Body of pancreas (tissue), 4 donors: ENCODE data around the gene ARRB1. TPM values are rescaled to one million over a fixed set of nuclear protein-coding genes. Genes with fewer than 3 reads are reported as not detected.

Experiments
- ATAC-seq: fragments of 150-250 bp; one replicate; pipeline ENCODE4 v1.9.1; 2016
- DNase-seq, 4 donors: peaks; one replicate each; pipeline ENCODE4 v3.0.0-alpha.2; 2019
- H3K27ac ChIP-seq, 4 donors: fragments of 200-600 bp; sonication (generic); 1 replicate in 3 of 4; 2 replicates in 1 of 4; pipeline versions ENCODE4 v1.5.1 to v1.6.1; 2016 to 2019; ENCODE audit warnings: mild to moderate bottlenecking in 1 of 4, mixed read lengths in 1 of 4, moderate library complexity in 1 of 4
- H3K27me3 ChIP-seq, 2 donors: fragments of 200-600 bp; sonication (generic); one replicate each; pipeline ENCODE4 v1.6.0; 2016; ENCODE audit warnings: mild to moderate bottlenecking in 1 of 2
- H3K36me3 ChIP-seq, 2 donors: fragments of 200-600 bp; sonication (generic); replicated peaks in 1 of 2; 2 replicates each; pipeline ENCODE4 v1.5.1; 2016; ENCODE audit warnings: low read depth in 2 of 2; ENCODE audit not compliant: insufficient read depth in 1 of 2
- H3K4me1 ChIP-seq: fragments of 200-600 bp; sonication (generic); one replicate; pipeline ENCODE4 v1.6.0; 2016
- H3K4me3 ChIP-seq, 2 donors: fragments of 200-600 bp; sonication (generic); 1 replicate in 1 of 2; 2 replicates in 1 of 2; pipeline ENCODE4 v1.5.1; 2016 to 2019
- H3K9me3 ChIP-seq, 3 donors: fragments of 200-600 bp; sonication (generic); 1 replicate in 2 of 3; 2 replicates in 1 of 3; pipeline ENCODE4 v1.5.1; 2016
- CTCF ChIP-seq, 7 experiments: fragments of 450-650 bp in 4 of 7; fragments of 200-600 bp in 3 of 7; sonication (generic) in 3 of 7; IDR thresholded peaks; one replicate each; pipeline ENCODE4 v1.5.1; 2016 to 2019; ENCODE audit warnings: antibody characterized with exemption in 7 of 7
- POLR2A ChIP-seq, 3 donors: fragments of 450-650 bp; IDR thresholded peaks; one replicate each; pipeline ENCODE4 v1.6.1; 2016; ENCODE audit warnings: antibody characterized with exemption in 3 of 3, mild to moderate bottlenecking in 2 of 3
- WGBS, 2 donors: methylation state at CpG; one replicate each; pipeline ENCODE4 v1.1.5; 2017; 5-methylcytosine and 5-hydroxymethylcytosine counted together
- intact Hi-C: fragments of 100-400 bp; cut with DNase I; formaldehyde crosslinking; loops from one replicate; pipeline ENCODE4 v1.15.1; 2023
- total RNA-seq, 2 donors: library from RNA; depleted of rRNA; stranded (reverse); fragments of >200 nt; gene quantifications; one replicate each; pipeline ENCODE4 v1.1.0, GENCODE V29; 2016

The ARRB1 gene
- total RNA-seq, 2 donors from 2014 or later, result 41.0 to 54.1 TPM

GRCh38 chr11:75351791-75352587 lies 528 bp upstream of the ARRB1 start:
- WGBS, 2 donors, result 0 to 1% methylated on average over 33 to 63 of the region's 64 CpGs
- peak overlapping the region; percentile 21 to 32 for H3K4me3 ChIP-seq
- peaks cover 51% of the 10 kb centered on the region for H3K4me1 ChIP-seq
- ATAC-seq (peak; percentile 19), DNase-seq (peak; percentile 52 to 74 (median 70))
- H3K36me3 ChIP-seq, result no peaks in the 10 kb centered on the region
- no peaks in the 10 kb centered on the region for H3K9me3 ChIP-seq
- intact Hi-C loops, result no loop called here
- H3K27me3 ChIP-seq, result no peaks in the 10 kb centered on the region
- H3K27ac ChIP-seq, result peak overlapping the region; percentile 87 to 94 (median 88)
- TF ChIP-seq POLR2A (IDR thresholded peaks at IDR 0.05) (peak in 1 of 3 donors; percentile 59), CTCF (IDR thresholded peaks at IDR 0.05) (peak in 2 of 7 experiments; percentile 1 to 25)

- H3K4me3 ChIP-seq, result peak overlapping the region; percentile 59 to 76
- ATAC-seq (peak; percentile 63), DNase-seq (peak; percentile 61 to 78 (median 70))
- peaks cover 55% of the 10 kb centered on the region for H3K4me1 ChIP-seq
- TF ChIP-seq POLR2A (IDR thresholded peaks at IDR 0.05), result peak in 2 of 3 donors; percentile 8 to 29
- peak in 1 of 7 experiments; percentile 16 for TF ChIP-seq CTCF (IDR thresholded peaks at IDR 0.05)
- peak overlapping the region; percentile 87 to 94 (median 88) for H3K27ac ChIP-seq
- H3K9me3 ChIP-seq, result no peaks in the 10 kb centered on the region
- intact Hi-C loops, result no loop called here
- WGBS, 2 donors, result 4 to 12% methylated on average over 8 to 34 of the region's 47 CpGs
- H3K36me3 ChIP-seq, result no peaks in the 10 kb centered on the region
- no peaks in the 10 kb centered on the region for H3K27me3 ChIP-seq
Observed at GRCh38 chr11:75350743-75351540, 519 bp downstream of the ARRB1 start.

- Histone ChIP-seq H3K9me3 (no peaks in the 10 kb centered on the region), H3K4me1 (peaks cover 58% of the 10 kb centered on the region), H3K27me3 (no peaks in the 10 kb centered on the region), H3K4me3 (peak overlapping the region in 1 of 2 donors; percentile 59), H3K36me3 (no peaks in the 10 kb centered on the region), H3K27ac (peak overlapping the region; percentile 87 to 94 (median 88))
- ATAC-seq (no peak), DNase-seq (no peak)
- intact Hi-C loops, result no loop called here
- TF ChIP-seq CTCF (IDR thresholded peaks at IDR 0.05) (no peak), POLR2A (IDR thresholded peaks at IDR 0.05) (peak in 1 of 3 donors; percentile 5)
- 55 to 67% methylated on average over 8 to 9 of the region's 9 CpGs for WGBS, 2 donors
Observed at GRCh38 chr11:75350122-75350742, 1.2 kb downstream of the ARRB1 start.

GRCh38 chr11:75349521-75350116 lies 1.8 kb downstream of the ARRB1 start:
- no peaks in the 10 kb centered on the region for H3K27me3 ChIP-seq
- no peak overlapping the region for H3K4me3 ChIP-seq
- H3K36me3 ChIP-seq, result no peaks in the 10 kb centered on the region
- intact Hi-C loops, result no loop called here
- peaks cover 64% of the 10 kb centered on the region for H3K4me1 ChIP-seq
- ATAC-seq (no peak), DNase-seq (no peak)
- TF ChIP-seq CTCF (IDR thresholded peaks at IDR 0.05) (no peak), POLR2A (IDR thresholded peaks at IDR 0.05) (no peak)
- peak overlapping the region; percentile 87 to 94 (median 88) for H3K27ac ChIP-seq
- WGBS, 2 donors, result 66 to 67% methylated on average over 2 to 4 of the region's 4 CpGs
- no peaks in the 10 kb centered on the region for H3K9me3 ChIP-seq
